ENCODE measurements around the gene SUN1. TPM values are rescaled to one million over a fixed set of nuclear protein-coding genes. Genes with fewer than 3 reads are reported as not detected.
"Not testable (repeated sequence)": the region's sequence is repeated elsewhere in the genome, so short reads cannot be mapped to it uniquely, and the experiment has no call there.

SUN1 gene
- total RNA-seq, 1 donor from 2014 or later = 132 TPM

DNA sequence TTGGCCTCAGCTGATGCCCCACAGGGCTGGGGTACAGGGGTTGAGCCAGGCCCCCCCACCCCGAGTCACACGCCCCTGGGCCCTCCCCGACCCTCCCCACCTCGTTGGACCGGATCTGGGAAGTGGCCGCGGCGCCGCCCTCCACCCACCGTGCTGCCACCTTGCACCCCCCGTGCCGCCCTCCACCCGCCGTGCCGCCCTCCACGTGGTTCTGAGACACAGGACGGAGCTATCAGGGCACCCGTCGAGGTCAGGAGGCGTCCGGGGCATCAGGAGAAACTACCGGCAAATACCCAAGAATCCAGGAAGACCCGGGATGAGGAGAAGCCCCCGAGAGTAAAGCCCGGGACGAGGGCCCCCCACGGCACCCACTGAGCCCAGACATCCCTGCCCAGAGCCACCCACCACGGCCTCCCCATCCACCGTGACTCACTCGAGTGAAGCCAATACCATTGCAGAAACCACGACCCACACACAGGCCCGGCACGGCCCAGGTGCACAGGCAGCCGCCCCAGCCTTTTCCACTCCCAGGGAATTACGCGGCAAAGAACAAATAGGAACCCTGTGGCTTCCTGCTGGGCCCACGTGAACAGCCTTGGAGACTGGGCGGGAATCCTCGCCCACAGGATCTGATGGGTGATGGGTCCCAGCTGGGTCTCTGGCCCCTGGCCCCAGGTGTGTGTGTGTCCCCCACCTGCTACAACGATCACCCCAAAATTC lies 88.2 kb downstream of the SUN1 start:
- no peak for DNase-seq (ENCODE audit: low read depth in 2 of 2)

- no peak for DNase-seq (ENCODE audit: low read depth in 2 of 2)
Observed at GRCh38 chr7:921071-921461, 88.8 kb downstream of the SUN1 start.

DNA sequence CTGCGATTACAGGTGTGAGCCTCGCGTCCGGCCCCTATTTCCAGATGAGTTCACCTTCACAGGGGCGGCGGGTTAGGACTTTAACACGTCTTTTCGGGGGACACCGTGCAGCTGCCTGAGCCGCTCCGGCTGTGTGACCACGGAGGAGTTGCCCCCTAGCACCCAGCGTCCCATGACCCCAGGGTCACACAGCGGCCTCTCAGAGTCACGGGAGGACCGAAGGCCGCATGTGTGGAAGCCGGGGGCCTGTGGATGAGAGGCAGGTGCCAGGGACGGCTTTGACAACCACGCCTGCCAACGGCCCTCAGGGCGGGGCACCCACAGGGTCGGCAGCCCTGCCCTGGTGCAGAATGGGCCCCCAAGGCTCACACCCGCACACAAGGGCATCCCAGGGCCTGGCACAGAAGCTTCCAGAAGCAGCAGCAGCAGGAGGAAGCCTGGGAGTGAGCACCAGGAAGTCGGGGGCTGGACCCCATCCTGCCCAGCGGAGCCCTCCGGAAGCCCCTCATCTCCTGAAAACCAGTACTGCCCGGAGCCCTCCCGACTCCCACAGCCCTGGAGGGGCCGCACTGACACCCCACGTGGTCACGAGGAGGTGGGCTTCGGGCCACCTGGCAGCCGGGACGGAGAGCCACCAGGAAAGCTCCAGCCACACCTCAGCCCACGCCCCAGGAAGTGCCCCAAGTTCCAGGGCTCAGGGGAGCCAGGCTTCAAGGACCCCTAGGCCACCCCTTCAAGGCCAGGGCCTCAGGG lies 89.5 kb downstream of the SUN1 start:
- peak in 1 of 2 donors; percentile 23 for DNase-seq (ENCODE audit: low read depth in 2 of 2)

- no peak for DNase-seq (ENCODE audit: low read depth in 2 of 2)
Observed at GRCh38 chr7:922334-923107, 90.2 kb downstream of the SUN1 start.

DNA sequence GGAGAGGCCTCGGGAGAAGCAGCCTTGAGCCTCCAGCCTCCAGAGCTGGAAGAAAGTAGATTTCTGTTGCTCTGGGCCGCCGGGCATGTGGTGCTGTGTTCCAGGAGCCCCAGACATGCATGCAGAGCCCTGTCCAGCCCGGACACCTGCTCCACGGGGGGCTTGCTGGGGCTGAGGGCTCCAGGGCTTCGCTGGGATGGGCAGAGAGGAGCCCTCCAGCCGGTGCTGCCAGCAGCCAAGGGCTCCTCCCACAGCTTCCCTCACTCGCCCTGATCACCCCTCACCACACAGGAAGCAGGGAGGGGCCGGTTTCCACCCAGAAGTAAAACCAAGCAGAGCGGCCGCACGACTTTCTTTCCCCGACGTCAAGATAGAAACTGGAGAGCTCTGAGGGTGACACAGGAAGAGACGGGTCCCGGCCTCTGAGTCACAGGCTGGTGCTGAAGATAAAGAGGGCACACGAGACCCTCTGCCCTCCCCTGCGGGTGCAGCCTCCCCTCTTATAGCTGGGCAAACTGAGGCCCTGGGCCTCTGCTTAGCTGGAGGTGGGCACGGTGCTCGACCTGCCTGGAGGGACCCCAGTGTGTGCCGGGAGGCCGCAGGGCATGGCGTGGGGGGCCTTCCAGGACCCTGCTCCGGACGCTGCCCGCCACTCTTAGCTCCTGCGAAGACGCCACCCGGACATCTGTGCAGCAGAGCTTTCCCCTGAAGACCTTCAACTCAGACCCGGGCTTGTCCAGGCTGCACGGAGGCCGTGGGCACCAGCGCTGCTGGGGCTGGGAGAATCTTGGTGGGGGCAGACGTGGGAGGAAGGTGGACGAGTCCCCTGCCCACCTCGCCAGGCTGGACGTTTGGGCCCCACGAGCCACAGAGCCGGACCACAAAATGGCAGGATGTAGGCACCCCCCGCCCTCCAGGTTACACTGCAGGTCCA lies 91.1 kb downstream of the SUN1 start:
- DNase-seq (ENCODE audit: low read depth in 2 of 2) = no peak

DNA sequence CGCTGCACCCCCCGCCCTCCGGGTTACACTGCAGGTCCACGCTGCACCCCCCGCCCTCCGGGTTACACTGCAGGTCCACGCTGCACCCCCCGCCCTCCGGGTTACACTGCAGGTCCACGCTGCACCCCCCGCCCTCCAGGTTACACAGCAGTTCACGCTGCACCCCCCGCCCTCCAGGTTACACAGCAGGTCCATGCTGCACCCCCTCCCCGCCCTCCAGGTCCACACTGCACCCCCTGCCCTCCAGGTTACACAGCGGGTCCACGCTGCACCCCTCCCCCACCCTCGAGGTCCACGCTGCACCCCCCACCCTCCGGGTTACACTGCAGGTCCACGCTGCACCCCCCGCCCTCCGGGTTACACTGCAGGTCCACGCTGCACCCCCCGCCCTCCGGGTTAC lies 91.8 kb downstream of the SUN1 start:
- DNase-seq (ENCODE audit: low read depth in 2 of 2) = not testable (repeated sequence)

Other genes with a start within 250 kb of the SUN1 start
- 14.4 and 18.8 TPM in 2 replicates for gene DNAAF5, start 105.8 kb upstream of the SUN1 start, total RNA-seq
- 39.5 and 74.2 TPM in 2 replicates for gene PRKAR1B, start 105.2 kb upstream of the SUN1 start, total RNA-seq
- gene GET4, start 44.1 kb downstream of the SUN1 start, total RNA-seq = 30.3 and 43.0 TPM in 2 replicates
- gene ADAP1, start 122.2 kb downstream of the SUN1 start, total RNA-seq = 1.8 and 1.9 TPM in 2 replicates
- 4.2 and 6.6 TPM in 2 replicates for gene COX19, start 143.1 kb downstream of the SUN1 start, total RNA-seq
- gene CYP2W1, start 150.7 kb downstream of the SUN1 start, total RNA-seq = not detected in 2 replicates
- 25.5 and 29.2 TPM in 2 replicates for gene GPR146, start 212.1 kb downstream of the SUN1 start, total RNA-seq